ENCODE measurements around the gene ROR1. TPM values are rescaled to one million over a fixed set of nuclear protein-coding genes. Genes with fewer than 3 reads are reported as not detected.

Gene ROR1
- total and polyA plus RNA-seq, 2 donors (not counting 3 experiments of a cell fraction or from before 2014, with no cell fraction given) = 2.6 to 3.5 TPM

- ChIA-PET POLR2A (no interaction called here), CTCF (interaction anchor here (0.7 to 2.6 kb wide), 9 partner anchors 10 to 314 kb away, joined by 3 to 14 read pairs (median 3); no protein-coding TSS in a partner anchor)
- no peaks in the 10 kb centered on the region for H3K36me3 ChIP-seq (ENCODE audit: control insufficient read depth in 2 of 2, extremely low read depth in 1 of 2, insufficient read depth in 2 of 2, low read length in 2 of 2)
- H3K27me3 ChIP-seq (ENCODE audit: control insufficient read depth in 2 of 2, insufficient read depth in 2 of 2, low read length in 2 of 2) = peaks cover 0 to 1% of the 10 kb centered on the region in 2 experiments
- H3K9ac ChIP-seq (replicated peaks; ENCODE audit: extremely low read depth, insufficient read depth, low read length) = no peak overlapping the region
- intact Hi-C loops (cut with micrococcal nuclease) (loop anchor here (1.0 to 5.0 kb wide), 4 partner anchors 34 to 314 kb away; no protein-coding TSS in a partner anchor), dilution Hi-C loops (cut with MboI; ENCODE audit: extremely low pct_ligation_motif_present, low sequenced_read_pairs) (no loop called here)
- no peaks in the 10 kb centered on the region for H4K20me1 ChIP-seq (replicated peaks; ENCODE audit: control insufficient read depth, extremely low read depth, insufficient read depth, low read length)
- peaks cover 14% of the 10 kb centered on the region for H3K4me1 ChIP-seq (ENCODE audit: control insufficient read depth, extremely low read depth, insufficient read depth, low read length)
- no peaks in the 10 kb centered on the region for H3K9me3 ChIP-seq (replicated peaks; ENCODE audit: control insufficient read depth, insufficient read depth, low read length)
- TF ChIP-seq JUN (IDR thresholded peaks at IDR 0.05; ENCODE audit: borderline replicate concordance, insufficient read depth, insufficient read length, low read depth) (no peak), FOS (IDR thresholded peaks at IDR 0.05; ENCODE audit: borderline replicate concordance, insufficient read depth, low read length) (no peak), EZH2 (IDR thresholded peaks at IDR 0.05; ENCODE audit: borderline replicate concordance, low read depth, low read length, severe bottlenecking) (no peak), MYC (IDR thresholded peaks at IDR 0.05; ENCODE audit: low read depth, low read length) (no peak), CTCF (IDR thresholded peaks at IDR 0.05; ENCODE audit: extremely low read depth in 1 of 2, insufficient read depth in 1 of 2, low read depth in 1 of 2, low read length in 2 of 2) (no peak), MAX (IDR thresholded peaks at IDR 0.05; ENCODE audit: insufficient read depth, insufficient read length) (no peak), POLR2A (IDR thresholded peaks at IDR 0.05; ENCODE audit: low read depth, low read length) (no peak)
- H2AFZ ChIP-seq (ENCODE audit: low read depth, low read length) = no peak overlapping the region
- FAIRE-seq (no peak), DNase-seq (ENCODE audit: low read depth, low spot score) (no peak)
- H3K27ac ChIP-seq (ENCODE audit: insufficient read depth, low read depth, low read length) = no peak overlapping the region
- no TSS peak for BruUV-seq (replicated peaks)
- H3K4me3 ChIP-seq (replicated peaks in 1 of 3; ENCODE audit: insufficient read depth in 1 of 3, low read depth in 1 of 3, low read length in 3 of 3) = no peak overlapping the region
- H3K9me1 ChIP-seq (replicated peaks; ENCODE audit: control insufficient read depth, extremely low read depth, insufficient read depth, low read length) = no peaks in the 10 kb centered on the region
- no peaks in the 10 kb centered on the region for H3K79me2 ChIP-seq (ENCODE audit: control insufficient read depth, insufficient read depth, low read length)
- peak overlapping the region; percentile 22 for H3K4me2 ChIP-seq (ENCODE audit: insufficient read depth, low read length)
Measured at GRCh38 chr1:64005801-64006200, 232.0 kb downstream of the ROR1 start.

Data from endothelial cell of umbilical vein (primary cell).